ENCODE data around the gene SDR9C7.
"Not testable (repeated sequence)": the region's sequence is repeated elsewhere in the genome, so short reads cannot be mapped to it uniquely, and the experiment has no call there.

SDR9C7 gene

GRCh38 chr12:56954057-56954957, 20.1 kb upstream of the SDR9C7 start:
- no peak for FAIRE-seq
- DNase-seq (ENCODE audit: insufficient read length, low spot score), result no peak

- FAIRE-seq (no peak), DNase-seq (ENCODE audit: insufficient read length, low spot score) (no peak)
Observed at GRCh38 chr12:56953314-56953713, 19.1 kb upstream of the SDR9C7 start.

- no peak for DNase-seq (ENCODE audit: insufficient read length, low spot score)
- no peak for FAIRE-seq
Observed at GRCh38 chr12:56951582-56952339, 17.6 kb upstream of the SDR9C7 start.

GRCh38 chr12:56948881-56949280, 14.7 kb upstream of the SDR9C7 start:
- DNase-seq (ENCODE audit: insufficient read length, low spot score) (no peak), FAIRE-seq (no peak)

- FAIRE-seq (no peak), DNase-seq (ENCODE audit: insufficient read length, low spot score) (no peak)
Observed at GRCh38 chr12:56948457-56948777, 14.2 kb upstream of the SDR9C7 start.

GRCh38 chr12:56947633-56948456, 13.6 kb upstream of the SDR9C7 start:
- FAIRE-seq (no peak), DNase-seq (ENCODE audit: insufficient read length, low spot score) (no peak)

GRCh38 chr12:56943878-56944277, 9.7 kb upstream of the SDR9C7 start:
- DNase-seq (ENCODE audit: insufficient read length, low spot score) (no peak), FAIRE-seq (no peak)

- not testable (repeated sequence) for DNase-seq (ENCODE audit: insufficient read length, low spot score); FAIRE-seq
Observed at GRCh38 chr12:56943374-56943773, 9.2 kb upstream of the SDR9C7 start.

GRCh38 chr12:56941299-56942017, 7.2 kb upstream of the SDR9C7 start:
- FAIRE-seq, result no peak
- no peak for DNase-seq (ENCODE audit: insufficient read length, low spot score)

- DNase-seq (ENCODE audit: insufficient read length, low spot score); FAIRE-seq: not testable (repeated sequence)
Observed at GRCh38 chr12:56940942-56941298, 6.7 kb upstream of the SDR9C7 start.

GRCh38 chr12:56935752-56936151, 1.5 kb upstream of the SDR9C7 start:
- DNase-seq (ENCODE audit: insufficient read length, low spot score), result no peak
- FAIRE-seq, result no peak

GRCh38 chr12:56935157-56935556, 949 bp upstream of the SDR9C7 start:
- FAIRE-seq (no peak), DNase-seq (ENCODE audit: insufficient read length, low spot score) (no peak)

GRCh38 chr12:56932867-56933266, 1.3 kb downstream of the SDR9C7 start:
- FAIRE-seq (no peak), DNase-seq (ENCODE audit: insufficient read length, low spot score) (no peak)

- FAIRE-seq, result no peak
- no peak for DNase-seq (ENCODE audit: insufficient read length, low spot score)
Observed at GRCh38 chr12:56932146-56932545, 2.1 kb downstream of the SDR9C7 start.

GRCh38 chr12:56931474-56931978, 2.7 kb downstream of the SDR9C7 start:
- peak; percentile 42 for FAIRE-seq
- no peak for DNase-seq (ENCODE audit: insufficient read length, low spot score)

GRCh38 chr12:56930241-56930640, 4.0 kb downstream of the SDR9C7 start:
- DNase-seq (ENCODE audit: insufficient read length, low spot score), result no peak
- no peak for FAIRE-seq

- no peak for FAIRE-seq
- no peak for DNase-seq (ENCODE audit: insufficient read length, low spot score)
Observed at GRCh38 chr12:56929780-56930179, 4.4 kb downstream of the SDR9C7 start.

GRCh38 chr12:56928262-56928661, 5.9 kb downstream of the SDR9C7 start:
- DNase-seq (ENCODE audit: insufficient read length, low spot score) (no peak), FAIRE-seq (no peak)

GRCh38 chr12:56927281-56927680, 6.9 kb downstream of the SDR9C7 start:
- FAIRE-seq, result no peak

GRCh38 chr12:56922031-56922430, 12.2 kb downstream of the SDR9C7 start:
- DNase-seq (ENCODE audit: insufficient read length, low spot score) (no peak), FAIRE-seq (no peak)

More at GRCh38 chr12:56927281-56927680, 6.9 kb downstream of the SDR9C7 start:
- DNase-seq (ENCODE audit: insufficient read length, low spot score), result no peak

Data from GM19239 (cell line).